Stimulated activated CD8-positive, alpha-beta memory T cell treated with anti-CD3 and anti-CD28 coated beads, Interleukin-7, amount 100 ng/mL, for 4 hours (primary cell): ENCODE results near the gene APCDD1L.

Experiments
- DNase-seq, 2 donors: peaks; one replicate each; pipeline ENCODE4 v3.0.0-alpha.2; 2020; ENCODE audit warnings: low read depth in 2 of 2

Gene APCDD1L

DNA sequence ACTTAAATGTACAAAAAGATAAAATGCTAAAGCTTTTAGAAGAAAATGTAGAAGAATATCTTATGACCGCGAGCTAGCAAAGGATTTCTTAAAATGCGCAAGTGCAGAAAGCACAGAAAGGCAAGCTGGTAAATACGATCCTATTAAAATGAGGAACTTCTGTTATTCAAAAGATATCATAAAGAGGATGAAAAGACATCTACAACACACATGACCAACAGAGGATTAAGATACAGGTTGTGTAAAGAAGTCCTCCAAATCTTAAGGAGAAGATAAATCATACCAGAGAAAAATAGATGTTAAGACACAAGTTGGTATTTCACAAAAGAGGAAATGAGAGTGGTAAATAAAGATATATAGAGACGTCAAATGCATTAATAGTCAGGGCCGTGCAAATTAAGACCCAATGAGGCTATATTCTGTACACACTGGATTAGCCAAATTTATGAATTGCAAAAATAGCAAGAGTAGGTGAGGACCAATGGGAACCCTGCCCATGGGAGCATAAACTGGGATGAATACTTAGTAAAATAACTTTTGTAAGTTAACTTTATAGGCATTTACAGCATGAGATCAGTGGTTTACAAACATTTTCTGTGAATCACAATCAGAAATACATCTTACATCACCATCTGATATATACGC is 23.0 kb downstream of the APCDD1L start:
- no peak for DNase-seq

GRCh38 chr20:58486207-58486606 is 29.0 kb downstream of the APCDD1L start:
- no peak for DNase-seq

DNA sequence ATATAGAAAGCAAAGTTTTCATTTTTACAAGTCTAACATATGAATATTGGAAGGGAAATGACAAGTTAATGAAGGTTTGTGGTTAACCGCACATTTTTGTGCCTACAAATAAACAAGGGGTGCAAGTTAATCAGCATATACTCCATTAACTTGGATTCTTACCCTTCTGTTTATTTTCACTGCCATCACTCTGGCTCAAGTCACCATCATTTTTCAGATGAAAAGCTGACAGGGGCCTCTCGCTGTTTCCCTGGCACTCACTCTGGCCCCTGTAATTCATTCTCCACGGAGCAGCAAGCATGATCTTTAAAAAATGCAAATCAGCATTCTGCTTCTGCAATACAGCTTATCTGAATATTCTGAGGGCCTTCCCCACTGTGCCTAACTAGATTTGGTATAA is 29.8 kb downstream of the APCDD1L start:
- DNase-seq = no peak

DNA sequence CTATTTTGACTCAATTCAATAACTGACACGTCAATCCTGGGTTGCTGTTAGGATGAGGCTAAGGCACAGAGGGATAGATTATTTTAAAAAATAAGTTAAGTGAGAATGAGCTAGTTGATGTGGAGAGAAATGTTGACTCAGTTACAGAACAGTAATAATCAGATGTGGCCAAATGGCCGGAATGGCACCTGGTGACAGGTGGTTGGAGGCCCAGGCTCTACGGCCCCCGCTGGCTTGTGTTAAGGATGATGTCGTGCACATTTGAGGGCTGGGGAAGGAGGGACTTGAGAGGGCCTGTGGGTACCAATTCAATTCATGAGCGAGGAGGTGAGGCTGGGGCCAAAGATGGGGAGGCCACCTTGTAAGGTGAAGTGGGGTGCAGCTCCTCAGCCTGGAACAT is 31.7 kb downstream of the APCDD1L start:
- DNase-seq = no peak

DNA sequence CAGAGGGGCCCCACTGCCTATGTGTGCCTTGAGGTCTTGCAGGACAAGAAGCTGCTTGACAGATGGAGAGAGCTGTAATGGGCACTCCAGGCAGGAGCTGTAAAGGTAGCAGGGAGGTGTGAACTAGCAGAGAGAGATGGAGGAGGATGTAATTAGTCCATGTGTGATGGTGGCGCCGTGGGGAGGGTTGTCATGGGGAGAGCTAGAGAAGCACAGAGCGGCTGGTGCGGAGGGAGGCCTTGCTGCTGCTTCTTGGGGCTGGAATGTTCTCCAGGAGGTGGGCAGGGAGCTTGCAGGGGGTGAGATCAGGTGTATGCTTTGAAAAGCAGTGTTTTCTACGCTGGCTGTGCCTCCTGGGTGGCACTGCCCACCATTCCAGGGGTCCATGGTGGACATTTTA is 32.1 kb downstream of the APCDD1L start:
- no peak for DNase-seq

DNA sequence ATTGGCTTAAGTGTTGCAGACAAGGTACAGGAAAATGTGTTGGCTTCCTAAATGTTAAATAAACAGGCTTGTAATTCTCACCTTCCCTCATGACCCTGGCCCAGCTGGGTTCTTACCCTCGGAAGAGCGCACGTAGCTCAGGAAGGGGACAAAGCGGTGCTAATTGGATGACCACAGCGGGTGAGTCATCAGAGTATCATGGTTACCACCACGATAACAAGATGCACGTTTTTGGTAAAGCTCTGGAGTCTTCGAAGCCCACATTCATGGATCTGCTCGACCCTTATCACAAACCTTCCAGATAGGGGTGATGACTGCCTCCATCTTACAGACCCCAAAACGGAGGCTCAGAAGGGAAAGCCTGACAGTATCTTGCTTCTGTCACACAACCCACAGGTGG is 32.8 kb downstream of the APCDD1L start:
- DNase-seq = no peak

DNA sequence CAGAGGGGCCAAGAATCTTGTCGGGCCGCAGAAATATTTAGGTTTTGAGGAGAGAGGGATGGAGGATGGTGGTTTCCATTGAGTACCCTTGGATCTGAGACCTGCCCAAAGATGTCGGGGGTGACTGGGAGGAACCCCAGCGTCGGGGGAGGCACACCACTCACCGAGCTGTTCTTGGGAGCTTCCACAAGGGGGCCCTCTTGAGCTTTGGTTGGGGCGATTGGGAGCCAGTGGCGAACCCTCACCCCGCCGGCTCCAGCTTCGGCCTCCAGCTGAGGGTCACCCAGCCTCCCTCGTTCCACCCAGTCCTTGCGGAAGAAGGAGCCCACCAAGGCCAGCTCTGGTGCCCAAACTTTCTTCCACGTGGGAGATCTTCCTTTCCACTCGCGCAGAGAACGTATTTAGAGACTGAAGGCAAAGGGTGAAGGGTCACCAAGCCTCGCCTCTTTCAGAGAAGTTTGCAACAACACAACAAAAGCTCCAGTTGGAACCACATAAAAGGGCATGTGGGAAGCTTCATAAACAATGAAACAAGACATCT is 33.6 kb downstream of the APCDD1L start:
- DNase-seq = peak in 1 of 2 donors; percentile 7

GRCh38 chr20:58480551-58481336 is 34.5 kb downstream of the APCDD1L start:
- DNase-seq = no peak

DNA sequence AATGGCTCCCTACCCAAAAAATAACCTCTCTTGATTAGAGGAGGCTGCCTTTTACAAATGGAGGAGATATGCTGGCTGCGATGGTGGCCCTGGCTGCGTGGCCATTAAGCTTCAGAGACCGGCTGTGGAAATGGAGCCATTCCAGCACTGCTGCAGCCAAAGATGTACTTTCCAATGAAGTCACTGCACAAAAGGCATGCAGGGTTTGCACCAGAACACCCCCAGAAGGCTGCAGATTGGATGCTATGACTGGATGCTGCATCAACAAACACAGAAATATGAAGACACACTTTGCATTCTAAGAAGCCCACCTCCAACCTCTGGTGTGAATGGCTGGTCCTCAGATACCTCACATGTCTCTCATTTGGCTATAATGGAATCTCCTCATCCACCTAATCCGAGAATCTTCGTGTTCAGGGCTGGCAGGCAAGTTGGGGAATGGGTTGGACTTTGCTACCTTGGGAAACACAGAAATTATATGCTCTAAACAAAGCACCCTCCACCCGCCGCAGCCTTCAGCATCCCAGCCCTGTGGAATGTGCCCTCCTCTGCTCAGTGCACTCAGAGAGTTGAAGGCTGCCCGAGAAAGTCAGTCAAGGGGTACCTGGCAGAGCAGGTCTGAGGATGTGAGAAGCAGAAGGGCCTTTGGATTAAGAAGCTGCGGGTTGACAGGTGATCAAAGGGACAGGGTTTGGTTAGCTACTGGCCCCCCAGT is 35.3 kb downstream of the APCDD1L start:
- no peak for DNase-seq

DNA sequence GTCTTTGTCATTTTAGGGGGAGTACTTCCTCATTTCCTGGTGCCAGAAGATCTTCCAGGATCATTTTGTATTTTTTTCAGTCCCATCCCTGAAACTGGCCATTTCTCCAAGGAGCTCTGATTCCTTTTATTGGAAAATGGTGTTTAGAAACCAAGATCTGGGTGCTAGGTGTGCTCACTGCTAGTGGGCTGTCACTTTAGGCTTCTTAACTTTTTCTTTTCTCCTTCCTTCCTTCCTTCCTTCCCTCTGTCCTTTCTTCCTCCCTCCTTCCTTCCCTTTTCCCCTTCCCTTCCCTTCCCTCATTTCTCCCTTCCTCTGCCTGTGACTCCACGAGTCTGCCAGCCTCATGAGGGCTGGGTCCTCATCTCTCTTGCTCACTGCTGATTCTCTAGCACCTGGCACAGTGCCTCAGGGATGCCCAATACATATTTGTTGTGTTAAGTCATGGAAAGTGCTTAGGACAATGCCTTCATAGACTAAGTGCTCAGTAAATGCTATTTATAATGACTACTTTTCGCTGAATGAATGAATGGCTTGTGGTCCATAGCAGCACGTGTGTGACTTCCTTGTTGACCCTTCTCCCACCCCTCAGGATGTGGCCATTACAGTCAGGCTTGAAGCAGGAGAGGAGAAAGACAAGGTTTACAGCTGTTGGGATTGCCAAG is 36.9 kb downstream of the APCDD1L start:
- DNase-seq = no peak

- no peak for DNase-seq
Observed at GRCh38 chr20:58475466-58475865, 39.7 kb downstream of the APCDD1L start.

DNA sequence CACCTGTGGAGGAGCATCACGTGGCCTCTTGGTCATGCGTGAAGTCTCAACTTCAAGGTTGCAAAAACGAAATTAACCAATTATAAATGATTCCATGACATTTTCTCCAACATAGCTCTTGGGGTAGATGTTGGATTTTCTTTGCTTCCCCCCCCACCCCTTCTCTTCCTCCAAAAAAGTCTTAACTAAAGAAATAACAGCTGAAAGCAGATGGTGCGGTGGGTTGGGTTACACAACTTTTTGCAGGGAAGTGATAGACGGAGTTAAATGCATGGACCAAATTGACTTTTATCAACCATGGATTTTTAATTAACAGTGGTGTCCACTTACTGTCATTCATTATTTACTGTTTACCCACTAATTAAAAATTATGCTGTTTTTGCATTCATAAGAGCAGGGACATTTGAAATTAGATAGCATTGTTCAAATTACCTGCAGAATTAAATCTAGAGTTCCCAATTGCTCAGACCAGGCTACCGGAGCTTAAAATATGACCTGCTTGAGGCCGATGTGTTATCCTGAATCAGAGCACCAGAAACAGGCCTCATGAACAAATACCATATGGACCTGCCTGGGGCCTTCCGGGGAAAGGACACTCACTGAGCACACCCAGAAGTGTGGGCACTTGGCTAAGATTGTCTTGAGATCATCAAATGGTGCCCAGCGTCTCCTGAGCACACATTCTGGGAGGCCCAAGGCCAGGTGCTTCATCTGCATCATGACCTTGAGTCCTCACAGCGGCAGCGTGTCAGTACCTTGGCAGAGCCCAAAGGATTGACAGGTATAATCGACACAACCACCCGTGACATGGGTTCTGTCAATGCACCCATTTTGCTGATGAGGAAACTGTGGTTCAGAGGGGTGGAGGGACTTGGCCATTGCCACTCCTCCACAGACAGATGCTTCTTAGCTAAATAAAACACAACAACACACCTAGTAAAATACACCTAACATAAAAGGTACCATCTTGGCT is 41.5 kb downstream of the APCDD1L start:
- DNase-seq = no peak

DNA sequence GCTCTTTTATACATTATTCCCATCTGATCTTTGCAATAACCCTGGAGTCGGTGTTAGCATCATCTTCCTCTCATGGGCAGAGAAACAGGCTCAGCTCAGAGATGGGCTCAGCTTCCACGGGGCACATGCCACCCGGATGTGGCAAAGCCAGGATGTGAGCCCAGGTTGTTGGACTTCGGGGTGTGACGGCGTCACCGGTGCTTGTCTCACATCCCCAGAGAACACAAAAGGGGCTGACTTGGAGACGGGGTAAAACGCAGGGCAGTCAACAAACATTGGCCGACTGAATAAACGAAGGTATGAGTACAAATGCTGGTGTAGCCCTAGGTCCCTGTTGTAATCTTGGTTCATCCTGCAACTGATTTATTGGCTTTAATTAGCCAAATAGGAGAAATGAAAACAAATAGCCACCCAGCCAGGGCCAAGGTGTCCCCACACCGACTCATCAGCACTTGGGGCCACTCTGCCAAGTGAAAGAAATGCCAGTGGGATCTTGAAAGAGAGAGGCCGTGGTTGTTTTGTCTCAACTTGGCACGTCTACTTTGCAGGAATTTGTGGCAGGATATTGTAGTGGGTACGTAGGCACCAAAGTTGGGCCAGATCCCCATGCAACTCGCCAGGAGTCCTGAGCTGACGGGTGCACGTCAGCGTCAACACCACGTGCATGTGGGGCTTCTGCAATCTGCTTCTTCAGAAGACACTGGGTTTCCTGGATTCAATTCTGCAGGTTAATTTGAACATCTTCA is 42.8 kb downstream of the APCDD1L start:
- no peak for DNase-seq

GRCh38 chr20:58471193-58472164 is 43.7 kb downstream of the APCDD1L start:
- no peak for DNase-seq

DNA sequence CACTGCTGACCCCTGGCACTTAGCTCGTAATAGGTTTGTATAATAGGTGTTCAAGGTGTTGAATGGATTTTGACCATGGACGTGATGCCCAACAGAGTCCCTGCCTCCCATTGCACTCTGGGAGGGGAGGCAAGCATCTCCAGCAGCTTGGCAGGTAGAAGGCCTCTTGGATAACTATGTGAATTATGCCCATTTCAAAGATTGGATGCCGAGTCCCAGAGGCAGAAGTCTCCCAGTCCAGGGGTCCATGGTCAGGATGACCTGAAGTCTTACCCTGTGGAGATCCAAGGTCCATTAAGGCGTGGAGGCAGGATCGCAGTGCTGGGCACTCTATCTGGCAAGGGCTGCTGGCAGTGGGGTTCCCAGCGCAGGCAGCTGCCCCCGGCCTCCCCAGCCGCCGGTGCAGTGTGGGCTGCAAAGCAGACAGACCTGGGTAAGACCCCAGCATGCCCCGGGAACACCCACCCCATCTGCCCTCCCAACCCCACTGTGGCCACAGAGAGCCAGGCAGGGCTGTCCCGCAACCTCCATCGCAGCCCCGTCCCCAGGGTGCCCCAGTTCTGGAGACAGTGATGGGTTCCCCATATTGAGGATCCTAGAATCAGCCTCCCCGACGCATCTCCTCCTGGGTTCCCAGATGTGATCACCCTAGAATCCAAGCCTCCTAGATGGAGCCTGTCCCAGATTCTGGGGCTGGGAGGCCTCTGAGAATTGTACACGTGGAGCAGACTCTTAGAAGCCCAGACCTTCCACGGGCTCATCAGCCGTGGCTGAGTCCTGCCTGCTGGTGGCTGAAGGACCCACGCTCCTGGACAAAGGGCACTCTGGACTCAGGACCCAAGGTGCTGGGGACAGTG is 44.6 kb downstream of the APCDD1L start:
- DNase-seq = no peak

- no peak for DNase-seq
Observed at GRCh38 chr20:58469616-58470015, 45.6 kb downstream of the APCDD1L start.

- no peak for DNase-seq
Observed at GRCh38 chr20:58467572-58468527, 47.3 kb downstream of the APCDD1L start.
